ENCODE data around the gene GPR132.
"Not testable (repeated sequence)": the region's sequence is repeated elsewhere in the genome, so short reads cannot be mapped to it uniquely, and the experiment has no call there.

DNA sequence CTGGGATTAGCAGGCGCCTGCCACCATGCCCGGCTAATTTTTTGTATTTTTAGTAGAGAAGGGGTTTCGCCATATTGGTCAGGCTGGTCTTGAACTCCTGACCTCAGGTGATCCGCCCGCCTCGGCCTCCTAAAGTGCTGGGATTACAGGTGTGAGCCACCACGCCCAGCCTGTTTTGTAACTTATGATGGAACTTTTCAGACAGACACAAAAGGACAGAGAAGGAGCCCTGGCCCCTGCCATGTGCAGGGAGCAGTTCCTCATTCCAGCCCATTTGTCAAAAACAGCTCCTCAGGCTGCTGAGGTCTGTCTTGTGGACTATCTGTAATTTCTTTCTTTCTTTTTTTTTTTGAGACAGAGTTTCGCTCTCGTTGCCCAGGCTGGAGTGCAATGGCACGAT lies 1.7 kb downstream of the GPR132 start:
- not testable (repeated sequence) for TF ChIP-seq SUZ12 (IDR thresholded peaks at IDR 0.05); BHLHE40 (IDR thresholded peaks at IDR 0.05; ENCODE audit: borderline replicate concordance); HDGF (IDR thresholded peaks at IDR 0.05; ENCODE audit: borderline replicate concordance); FOXM1 (IDR thresholded peaks at IDR 0.05; ENCODE audit: borderline replicate concordance); FOXA1 (IDR thresholded peaks at IDR 0.05); ELF4 (IDR thresholded peaks at IDR 0.05); L3MBTL2 (conservative IDR thresholded peaks at IDR 0.05); CTBP1 (IDR thresholded peaks at IDR 0.05; ENCODE audit: borderline replicate concordance); SP1 (IDR thresholded peaks at IDR 0.05); FOXK2 (IDR thresholded peaks at IDR 0.05); TARDBP (IDR thresholded peaks at IDR 0.05); ZNF384 (IDR thresholded peaks at IDR 0.05)
- TF ChIP-seq, protein P1, sequence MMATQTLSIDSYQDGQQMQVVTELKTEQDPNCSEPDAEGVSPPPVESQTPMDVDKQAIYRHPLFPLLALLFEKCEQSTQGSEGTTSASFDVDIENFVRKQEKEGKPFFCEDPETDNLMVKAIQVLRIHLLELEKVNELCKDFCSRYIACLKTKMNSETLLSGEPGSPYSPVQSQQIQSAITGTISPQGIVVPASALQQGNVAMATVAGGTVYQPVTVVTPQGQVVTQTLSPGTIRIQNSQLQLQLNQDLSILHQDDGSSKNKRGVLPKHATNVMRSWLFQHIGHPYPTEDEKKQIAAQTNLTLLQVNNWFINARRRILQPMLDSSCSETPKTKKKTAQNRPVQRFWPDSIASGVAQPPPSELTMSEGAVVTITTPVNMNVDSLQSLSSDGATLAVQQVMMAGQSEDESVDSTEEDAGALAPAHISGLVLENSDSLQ (IDR thresholded peaks at IDR 0.05) = not testable (repeated sequence)
